Measurements from ENCODE around the gene EXOC3L1.

DNA sequence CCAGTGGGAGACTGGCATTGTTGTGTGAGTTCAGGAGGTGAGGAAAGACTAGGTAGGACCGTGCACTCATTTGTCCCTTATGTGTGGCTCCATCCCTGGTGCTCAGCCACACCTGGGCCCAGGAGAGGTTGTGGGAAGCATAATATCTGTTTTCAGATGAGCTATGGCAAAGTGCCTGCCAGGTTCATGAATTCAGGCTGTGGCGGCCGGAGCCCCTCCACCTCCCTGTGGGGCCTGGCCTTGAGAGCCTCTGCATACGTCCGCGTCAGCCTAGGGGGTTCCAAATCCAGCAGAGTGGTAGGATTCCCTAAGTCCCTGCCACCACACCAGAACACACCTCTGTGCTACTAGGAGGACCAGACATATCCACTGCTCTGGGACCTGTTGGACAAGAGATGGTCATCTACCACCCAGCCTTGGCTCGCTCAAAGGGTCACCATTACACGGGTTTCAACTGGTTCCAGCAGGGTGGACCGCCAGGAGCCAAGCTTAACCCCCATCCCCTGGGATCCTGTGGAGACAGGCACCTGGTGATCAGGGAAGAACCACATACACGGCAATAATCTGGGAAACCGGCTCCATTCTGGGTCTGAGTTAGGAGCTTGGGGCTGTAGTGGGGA, 41.2 kb downstream of the EXOC3L1 start:
- TF ChIP-seq, protein P1, sequence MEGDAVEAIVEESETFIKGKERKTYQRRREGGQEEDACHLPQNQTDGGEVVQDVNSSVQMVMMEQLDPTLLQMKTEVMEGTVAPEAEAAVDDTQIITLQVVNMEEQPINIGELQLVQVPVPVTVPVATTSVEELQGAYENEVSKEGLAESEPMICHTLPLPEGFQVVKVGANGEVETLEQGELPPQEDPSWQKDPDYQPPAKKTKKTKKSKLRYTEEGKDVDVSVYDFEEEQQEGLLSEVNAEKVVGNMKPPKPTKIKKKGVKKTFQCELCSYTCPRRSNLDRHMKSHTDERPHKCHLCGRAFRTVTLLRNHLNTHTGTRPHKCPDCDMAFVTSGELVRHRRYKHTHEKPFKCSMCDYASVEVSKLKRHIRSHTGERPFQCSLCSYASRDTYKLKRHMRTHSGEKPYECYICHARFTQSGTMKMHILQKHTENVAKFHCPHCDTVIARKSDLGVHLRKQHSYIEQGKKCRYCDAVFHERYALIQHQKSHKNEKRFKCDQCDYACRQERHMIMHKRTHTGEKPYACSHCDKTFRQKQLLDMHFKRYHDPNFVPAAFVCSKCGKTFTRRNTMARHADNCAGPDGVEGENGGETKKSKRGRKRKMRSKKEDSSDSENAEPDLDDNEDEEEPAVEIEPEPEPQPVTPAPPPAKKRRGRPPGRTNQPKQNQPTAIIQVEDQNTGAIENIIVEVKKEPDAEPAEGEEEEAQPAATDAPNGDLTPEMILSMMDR (IDR thresholded peaks at IDR 0.05), result no peak
- TF ChIP-seq EZH2 (IDR thresholded peaks at IDR 0.05) (no peak), EZH2phosphoT487 (IDR thresholded peaks at IDR 0.05) (no peak)

Measured in neural progenitor cell (in vitro differentiated cells).